Measurements from ENCODE around the gene MYRIP.
"Not testable (repeated sequence)": the region's sequence is repeated elsewhere in the genome, so short reads cannot be mapped to it uniquely, and the experiment has no call there.

The MYRIP gene

DNA sequence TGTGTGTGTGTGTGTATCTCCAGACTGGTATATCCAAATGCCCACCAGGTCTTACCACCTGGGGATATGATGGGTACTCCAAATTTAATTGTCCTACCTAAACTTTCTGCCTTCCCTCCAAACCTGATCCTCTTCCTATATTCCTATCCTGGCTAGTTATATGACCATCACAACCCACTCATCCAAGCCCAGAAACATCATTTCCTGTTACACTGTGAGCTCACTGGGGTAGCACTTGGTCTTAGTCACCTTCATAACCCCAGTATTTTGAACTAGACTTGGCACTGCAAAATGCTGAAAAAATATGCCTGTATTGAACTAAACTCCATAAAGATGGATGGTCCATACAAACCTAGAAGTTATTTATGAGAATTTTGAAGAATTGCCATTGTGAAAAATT lies 321.3 kb downstream of the MYRIP start:
- H3K4me3 ChIP-seq (ENCODE audit: low read depth, low read length), result no peak overlapping the region
- TF ChIP-seq MYC (IDR thresholded peaks at IDR 0.05; ENCODE audit: low read depth, low read length) (no peak), POLR2A (IDR thresholded peaks at IDR 0.05; ENCODE audit: extremely low read depth, insufficient read length) (no peak), CTCF (IDR thresholded peaks at IDR 0.05; ENCODE audit: low read depth, low read length) (no peak), MAX (IDR thresholded peaks at IDR 0.05; ENCODE audit: low read depth, low read length) (no peak)
- no peak for DNase-seq (ENCODE audit: low read depth)

- not testable (repeated sequence) for DNase-seq (ENCODE audit: low read depth); H3K4me3 ChIP-seq (ENCODE audit: low read depth, low read length)
These were observed 324.6 kb downstream of the MYRIP start for GRCh38 chr3:40133886-40134575.

GRCh38 chr3:40137591-40138295 lies 328.3 kb downstream of the MYRIP start:
- no peak overlapping the region for H3K4me3 ChIP-seq (ENCODE audit: low read depth, low read length)
- TF ChIP-seq MAX (IDR thresholded peaks at IDR 0.05; ENCODE audit: low read depth, low read length), result no peak
- no peak for TF ChIP-seq CTCF (IDR thresholded peaks at IDR 0.05; ENCODE audit: low read depth, low read length)
- TF ChIP-seq POLR2A (IDR thresholded peaks at IDR 0.05; ENCODE audit: extremely low read depth, insufficient read length), result no peak
- no peak for TF ChIP-seq MYC (IDR thresholded peaks at IDR 0.05; ENCODE audit: low read depth, low read length)
- DNase-seq (ENCODE audit: low read depth), result no peak

- DNase-seq (ENCODE audit: low read depth), result no peak
- TF ChIP-seq CTCF (IDR thresholded peaks at IDR 0.05; ENCODE audit: low read depth, low read length) (no peak), POLR2A (IDR thresholded peaks at IDR 0.05; ENCODE audit: extremely low read depth, insufficient read length) (no peak)
- no peak overlapping the region for H3K4me3 ChIP-seq (ENCODE audit: low read depth, low read length)
These were observed 334.1 kb downstream of the MYRIP start for GRCh38 chr3:40143283-40144090.

DNA sequence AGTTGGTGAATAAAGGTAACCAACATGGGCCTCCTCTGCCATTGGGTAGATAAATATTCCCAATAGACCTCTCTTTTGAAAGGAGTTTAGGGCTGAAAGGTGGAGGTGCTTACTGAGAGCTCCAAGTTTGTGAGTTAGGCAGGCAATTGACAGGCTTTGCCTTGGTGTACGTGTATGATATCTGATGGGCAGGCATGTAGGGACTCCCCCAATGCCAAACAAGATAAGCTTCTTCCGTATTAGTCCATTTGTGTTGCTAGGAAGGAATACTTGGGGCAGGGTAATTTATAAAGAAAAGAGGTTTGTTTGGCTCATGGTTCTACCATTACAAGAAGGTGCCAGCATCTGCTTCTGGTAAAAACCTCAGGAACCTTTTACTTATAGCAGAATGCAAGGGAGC lies 339.4 kb downstream of the MYRIP start:
- TF ChIP-seq MAX (IDR thresholded peaks at IDR 0.05; ENCODE audit: low read depth, low read length) (no peak), CTCF (IDR thresholded peaks at IDR 0.05; ENCODE audit: low read depth, low read length) (no peak), POLR2A (IDR thresholded peaks at IDR 0.05; ENCODE audit: extremely low read depth, insufficient read length) (no peak), MYC (IDR thresholded peaks at IDR 0.05; ENCODE audit: low read depth, low read length) (no peak)
- no peak for DNase-seq (ENCODE audit: low read depth)
- H3K4me3 ChIP-seq (ENCODE audit: low read depth, low read length), result no peak overlapping the region

DNA sequence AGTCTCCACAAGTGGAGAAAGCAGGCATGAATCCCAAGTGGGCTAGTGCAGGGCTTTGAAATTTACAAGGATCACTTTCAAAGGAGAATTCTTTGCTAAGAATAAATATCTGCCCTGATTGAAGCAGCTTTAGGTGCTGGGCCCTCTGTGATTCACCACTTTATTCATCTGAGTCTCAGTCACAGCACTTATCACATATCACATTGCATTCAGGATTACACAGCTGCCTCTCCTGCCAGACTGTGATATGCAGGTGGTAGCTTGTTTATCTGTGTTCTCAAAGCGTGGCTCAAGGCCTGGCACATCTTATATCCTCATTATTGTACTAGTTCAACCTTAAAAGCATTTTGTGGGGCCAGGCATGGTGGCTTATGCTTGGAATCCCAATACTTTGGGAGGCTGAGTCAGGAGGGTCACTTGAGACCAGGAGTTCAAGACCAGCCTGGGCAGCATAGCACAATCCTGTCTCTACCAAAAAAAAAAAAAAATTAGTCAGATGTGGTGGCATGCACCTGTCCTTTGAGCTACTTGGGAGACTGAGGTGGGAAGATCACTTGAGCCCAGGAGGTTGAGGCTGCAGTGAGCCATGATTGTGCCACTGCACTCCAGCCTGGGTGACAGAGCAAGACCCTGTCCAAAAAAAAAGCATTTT lies 343.2 kb downstream of the MYRIP start:
- TF ChIP-seq MAX (IDR thresholded peaks at IDR 0.05; ENCODE audit: low read depth, low read length) (no peak), CTCF (IDR thresholded peaks at IDR 0.05; ENCODE audit: low read depth, low read length) (no peak), POLR2A (IDR thresholded peaks at IDR 0.05; ENCODE audit: extremely low read depth, insufficient read length) (no peak), MYC (IDR thresholded peaks at IDR 0.05; ENCODE audit: low read depth, low read length) (no peak)
- H3K4me3 ChIP-seq (ENCODE audit: low read depth, low read length), result no peak overlapping the region
- DNase-seq (ENCODE audit: low read depth), result no peak
